GM23338 (cell line): ENCODE data around the gene OBSCN. TPM values are rescaled to one million over a fixed set of nuclear protein-coding genes. Genes with fewer than 3 reads are reported as not detected.

ENCODE experiments used
- ATAC-seq: fragments of 200-7000 bp; cut with Tn5 transposase; 3 replicates; pipeline ENCODE4 v1.9.1; 2020
- DNase-seq: peaks from one replicate; pipeline ENCODE4 v3.0.0-alpha.2; 2015; ENCODE audit warnings: low spot score
- H2AFZ ChIP-seq: fragments of 200-600 bp; sonication (generic); 2 replicates; pipeline ENCODE4 v1.8.0; 2016; ENCODE audit warnings: antibody characterized with exemption, mild to moderate bottlenecking, moderate library complexity
- H3F3A ChIP-seq: fragments of 200-600 bp; sonication (generic); replicated peaks from 2 replicates; pipeline ENCODE4 v1.8.0; 2017; ENCODE audit warnings: antibody characterized with exemption, mixed run types, low read depth
- H3K27ac ChIP-seq: fragments of 200-600 bp; sonication (generic); 2 replicates; pipeline ENCODE4 v1.6.1; 2016; ENCODE audit warnings: low read depth
- H3K27me3 ChIP-seq: fragments of 200-600 bp; sonication (generic); 2 replicates; pipeline ENCODE4 v1.8.0; 2016; ENCODE audit warnings: mild to moderate bottlenecking, mixed run types, moderate library complexity; ENCODE audit not compliant: insufficient read depth
- H3K36me3 ChIP-seq: fragments of 200-600 bp; sonication (generic); 2 replicates; pipeline ENCODE4 v1.8.0; 2016; ENCODE audit warnings: mild to moderate bottlenecking; ENCODE audit not compliant: insufficient read depth
- H3K4me1 ChIP-seq: fragments of 200-600 bp; sonication (generic); 2 replicates; pipeline ENCODE4 v1.8.0; 2016; ENCODE audit warnings: mild to moderate bottlenecking, moderate library complexity; ENCODE audit not compliant: insufficient read depth
- H3K4me2 ChIP-seq: fragments of 200-600 bp; sonication (generic); 2 replicates; pipeline ENCODE4 v1.7.1; 2017; ENCODE audit warnings: mixed run types
- H3K4me3 ChIP-seq: fragments of 200-600 bp; sonication (generic); 2 replicates; pipeline ENCODE4 v1.6.1; 2016; ENCODE audit warnings: mixed run types
- H3K79me2 ChIP-seq: fragments of 200-600 bp; sonication (generic); replicated peaks from 2 replicates; pipeline ENCODE4 v1.8.0; 2017; ENCODE audit warnings: mild to moderate bottlenecking; ENCODE audit not compliant: insufficient read depth
- H3K9me2 ChIP-seq: fragments of 200-600 bp; sonication (generic); 2 replicates; pipeline ENCODE4 v1.8.0; 2017; ENCODE audit not compliant: insufficient read depth
- H4K20me1 ChIP-seq: fragments of 200-600 bp; sonication (generic); replicated peaks from 2 replicates; pipeline ENCODE4 v1.8.0; 2017; ENCODE audit warnings: mild to moderate bottlenecking; ENCODE audit not compliant: insufficient read depth
- H3K27ac Mint-ChIP-seq: 2 replicates; pipeline ENCODE4 v1.8.0; 2020; ENCODE audit warnings: inconsistent platforms, mild to moderate bottlenecking, moderate library complexity, mixed read lengths
- H3K27me3 Mint-ChIP-seq: 3 replicates; pipeline ENCODE4 v1.8.0; 2022; ENCODE audit warnings: low read depth, mild to moderate bottlenecking, moderate library complexity, mixed read lengths, inconsistent platforms; ENCODE audit not compliant: insufficient read depth, poor library complexity
- H3K36me3 Mint-ChIP-seq: 3 replicates; pipeline ENCODE4 v1.8.0; 2021; ENCODE audit warnings: low read depth, mild to moderate bottlenecking, inconsistent platforms, moderate library complexity, mixed read lengths
- H3K4me1 Mint-ChIP-seq: 3 replicates; pipeline ENCODE4 v1.8.0; 2020; ENCODE audit warnings: mild to moderate bottlenecking, inconsistent platforms, mixed read lengths
- H3K4me3 Mint-ChIP-seq: 3 replicates; pipeline ENCODE4 v1.8.0; 2021; ENCODE audit warnings: moderate library complexity, mild to moderate bottlenecking, inconsistent platforms, mixed read lengths
- H3K9me3 Mint-ChIP-seq: 3 replicates; pipeline ENCODE4 v1.8.0; 2020; ENCODE audit warnings: moderate library complexity, mild to moderate bottlenecking, inconsistent platforms, mixed read lengths
- CREB1 ChIP-seq: fragments of 250-450 bp; sonication (Bioruptor Pico); IDR thresholded peaks from 2 replicates; pipeline ENCODE4 v1.5.0; 2020; ENCODE audit warnings: low read depth, mild to moderate bottlenecking, moderate library complexity
- EZH2 ChIP-seq: fragments of 200-600 bp; sonication (generic); IDR thresholded peaks from one replicate; pipeline ENCODE4 v1.8.0; 2017; ENCODE audit warnings: antibody characterized with exemption, mild to moderate bottlenecking, low read depth; ENCODE audit not compliant: unreplicated experiment
- EZH2phosphoT487 ChIP-seq: fragments of 200-600 bp; sonication (generic); IDR thresholded peaks from one replicate; pipeline ENCODE4 v1.8.1; 2018; ENCODE audit warnings: antibody characterized with exemption; ENCODE audit not compliant: unreplicated experiment
- JUNB ChIP-seq: IDR thresholded peaks from one replicate; pipeline ENCODE4 v1.6.1; 2016; ENCODE audit warnings: antibody characterized with exemption; ENCODE audit not compliant: unreplicated experiment
- NANOG ChIP-seq: IDR thresholded peaks from 2 replicates; pipeline ENCODE4 v1.6.1; 2016; ENCODE audit warnings: antibody characterized with exemption, borderline replicate concordance
- POLR2AphosphoS5 ChIP-seq: IDR thresholded peaks from 2 replicates; pipeline ENCODE4 v1.6.1; 2016; ENCODE audit warnings: antibody characterized with exemption, low read depth
- REST ChIP-seq: IDR thresholded peaks from one replicate; pipeline ENCODE4 v1.6.1; 2018; ENCODE audit warnings: antibody characterized with exemption; ENCODE audit not compliant: unreplicated experiment
- STAT1 ChIP-seq: IDR thresholded peaks from one replicate; pipeline ENCODE4 v1.6.1; 2016; ENCODE audit warnings: antibody characterized with exemption; ENCODE audit not compliant: unreplicated experiment
- ZNF331 ChIP-seq: fragments of 250-450 bp; sonication (Bioruptor Pico); IDR thresholded peaks from 2 replicates; pipeline ENCODE4 v1.5.0; 2020; ENCODE audit warnings: low read depth, mild to moderate bottlenecking, moderate library complexity
- polyA plus RNA-seq: library from polyadenylated mRNA; unstranded; fragments of >200 nt; fragmentation: Nextera tagmentation; extraction: Ambion mirVana; gene quantifications from 2 replicates; pipeline ENCODE4 v1.2.1, GENCODE V29; 2016
- total RNA-seq: library from RNA; depleted of rRNA; stranded (reverse); fragments of >200 nt; shearing (Covaris generic); gene quantifications from 2 replicates; pipeline ENCODE4 v1.2.3, GENCODE V29; 2014
- TF ChIP-seq, protein P1 (sequence below): fragments of 250-450 bp; sonication (Bioruptor Pico); IDR thresholded peaks from 2 replicates; pipeline ENCODE4 v1.5.0; 2020; ENCODE audit warnings: mild to moderate bottlenecking, moderate library complexity
- TF ChIP-seq, protein P2 (sequence below), 2 experiments: fragments of 200-600 bp in 1 of 2; sonication (generic) in 1 of 2; conservative IDR thresholded peaks; 2 replicates each; pipeline versions ENCODE4 v1.5.1 to v1.6.1; 2016 to 2017; ENCODE audit warnings: antibody characterized with exemption in 2 of 2, low read depth in 2 of 2, mild to moderate bottlenecking in 2 of 2, moderate library complexity in 1 of 2

OBSCN gene
- total and polyA plus RNA-seq, 2 experiments from 2014 or later: 8.4 to 38.5 TPM

- H3F3A ChIP-seq: 0 out of 2 replicates have a peak, but pooled peaks cover 4% of the 10 kb centered on the region
- TF ChIP-seq, protein P1, sequence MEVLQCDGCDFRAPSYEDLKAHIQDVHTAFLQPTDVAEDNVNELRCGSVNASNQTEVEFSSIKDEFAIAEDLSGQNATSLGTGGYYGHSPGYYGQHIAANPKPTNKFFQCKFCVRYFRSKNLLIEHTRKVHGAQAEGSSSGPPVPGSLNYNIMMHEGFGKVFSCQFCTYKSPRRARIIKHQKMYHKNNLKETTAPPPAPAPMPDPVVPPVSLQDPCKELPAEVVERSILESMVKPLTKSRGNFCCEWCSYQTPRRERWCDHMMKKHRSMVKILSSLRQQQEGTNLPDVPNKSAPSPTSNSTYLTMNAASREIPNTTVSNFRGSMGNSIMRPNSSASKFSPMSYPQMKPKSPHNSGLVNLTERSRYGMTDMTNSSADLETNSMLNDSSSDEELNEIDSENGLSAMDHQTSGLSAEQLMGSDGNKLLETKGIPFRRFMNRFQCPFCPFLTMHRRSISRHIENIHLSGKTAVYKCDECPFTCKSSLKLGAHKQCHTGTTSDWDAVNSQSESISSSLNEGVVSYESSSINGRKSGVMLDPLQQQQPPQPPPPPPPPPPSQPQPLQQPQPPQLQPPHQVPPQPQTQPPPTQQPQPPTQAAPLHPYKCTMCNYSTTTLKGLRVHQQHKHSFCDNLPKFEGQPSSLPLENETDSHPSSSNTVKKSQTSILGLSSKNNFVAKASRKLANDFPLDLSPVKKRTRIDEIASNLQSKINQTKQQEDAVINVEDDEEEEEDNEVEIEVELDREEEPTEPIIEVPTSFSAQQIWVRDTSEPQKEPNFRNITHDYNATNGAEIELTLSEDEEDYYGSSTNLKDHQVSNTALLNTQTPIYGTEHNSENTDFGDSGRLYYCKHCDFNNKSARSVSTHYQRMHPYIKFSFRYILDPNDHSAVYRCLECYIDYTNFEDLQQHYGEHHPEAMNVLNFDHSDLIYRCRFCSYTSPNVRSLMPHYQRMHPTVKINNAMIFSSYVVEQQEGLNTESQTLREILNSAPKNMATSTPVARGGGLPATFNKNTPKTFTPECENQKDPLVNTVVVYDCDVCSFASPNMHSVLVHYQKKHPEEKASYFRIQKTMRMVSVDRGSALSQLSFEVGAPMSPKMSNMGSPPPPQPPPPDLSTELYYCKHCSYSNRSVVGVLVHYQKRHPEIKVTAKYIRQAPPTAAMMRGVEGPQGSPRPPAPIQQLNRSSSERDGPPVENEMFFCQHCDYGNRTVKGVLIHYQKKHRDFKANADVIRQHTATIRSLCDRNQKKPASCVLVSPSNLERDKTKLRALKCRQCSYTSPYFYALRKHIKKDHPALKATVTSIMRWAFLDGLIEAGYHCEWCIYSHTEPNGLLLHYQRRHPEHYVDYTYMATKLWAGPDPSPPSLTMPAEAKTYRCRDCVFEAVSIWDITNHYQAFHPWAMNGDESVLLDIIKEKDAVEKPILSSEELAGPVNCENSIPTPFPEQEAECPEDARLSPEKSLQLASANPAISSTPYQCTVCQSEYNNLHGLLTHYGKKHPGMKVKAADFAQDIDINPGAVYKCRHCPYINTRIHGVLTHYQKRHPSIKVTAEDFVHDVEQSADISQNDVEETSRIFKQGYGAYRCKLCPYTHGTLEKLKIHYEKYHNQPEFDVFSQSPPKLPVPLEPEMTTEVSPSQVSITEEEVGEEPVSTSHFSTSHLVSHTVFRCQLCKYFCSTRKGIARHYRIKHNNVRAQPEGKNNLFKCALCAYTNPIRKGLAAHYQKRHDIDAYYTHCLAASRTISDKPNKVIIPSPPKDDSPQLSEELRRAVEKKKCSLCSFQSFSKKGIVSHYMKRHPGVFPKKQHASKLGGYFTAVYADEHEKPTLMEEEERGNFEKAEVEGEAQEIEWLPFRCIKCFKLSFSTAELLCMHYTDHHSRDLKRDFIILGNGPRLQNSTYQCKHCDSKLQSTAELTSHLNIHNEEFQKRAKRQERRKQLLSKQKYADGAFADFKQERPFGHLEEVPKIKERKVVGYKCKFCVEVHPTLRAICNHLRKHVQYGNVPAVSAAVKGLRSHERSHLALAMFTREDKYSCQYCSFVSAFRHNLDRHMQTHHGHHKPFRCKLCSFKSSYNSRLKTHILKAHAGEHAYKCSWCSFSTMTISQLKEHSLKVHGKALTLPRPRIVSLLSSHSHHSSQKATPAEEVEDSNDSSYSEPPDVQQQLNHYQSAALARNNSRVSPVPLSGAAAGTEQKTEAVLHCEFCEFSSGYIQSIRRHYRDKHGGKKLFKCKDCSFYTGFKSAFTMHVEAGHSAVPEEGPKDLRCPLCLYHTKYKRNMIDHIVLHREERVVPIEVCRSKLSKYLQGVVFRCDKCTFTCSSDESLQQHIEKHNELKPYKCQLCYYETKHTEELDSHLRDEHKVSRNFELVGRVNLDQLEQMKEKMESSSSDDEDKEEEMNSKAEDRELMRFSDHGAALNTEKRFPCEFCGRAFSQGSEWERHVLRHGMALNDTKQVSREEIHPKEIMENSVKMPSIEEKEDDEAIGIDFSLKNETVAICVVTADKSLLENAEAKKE: no peak
- TF ChIP-seq CREB1 (CRISPR knock-in tag) (no peak), REST (no peak), EZH2phosphoT487 (no peak), ZNF331 (CRISPR knock-in tag) (no peak), NANOG (no peak), STAT1 (no peak), POLR2AphosphoS5 (no peak), EZH2 (no peak), JUNB (no peak)
- TF ChIP-seq, protein P2, sequence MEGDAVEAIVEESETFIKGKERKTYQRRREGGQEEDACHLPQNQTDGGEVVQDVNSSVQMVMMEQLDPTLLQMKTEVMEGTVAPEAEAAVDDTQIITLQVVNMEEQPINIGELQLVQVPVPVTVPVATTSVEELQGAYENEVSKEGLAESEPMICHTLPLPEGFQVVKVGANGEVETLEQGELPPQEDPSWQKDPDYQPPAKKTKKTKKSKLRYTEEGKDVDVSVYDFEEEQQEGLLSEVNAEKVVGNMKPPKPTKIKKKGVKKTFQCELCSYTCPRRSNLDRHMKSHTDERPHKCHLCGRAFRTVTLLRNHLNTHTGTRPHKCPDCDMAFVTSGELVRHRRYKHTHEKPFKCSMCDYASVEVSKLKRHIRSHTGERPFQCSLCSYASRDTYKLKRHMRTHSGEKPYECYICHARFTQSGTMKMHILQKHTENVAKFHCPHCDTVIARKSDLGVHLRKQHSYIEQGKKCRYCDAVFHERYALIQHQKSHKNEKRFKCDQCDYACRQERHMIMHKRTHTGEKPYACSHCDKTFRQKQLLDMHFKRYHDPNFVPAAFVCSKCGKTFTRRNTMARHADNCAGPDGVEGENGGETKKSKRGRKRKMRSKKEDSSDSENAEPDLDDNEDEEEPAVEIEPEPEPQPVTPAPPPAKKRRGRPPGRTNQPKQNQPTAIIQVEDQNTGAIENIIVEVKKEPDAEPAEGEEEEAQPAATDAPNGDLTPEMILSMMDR (conservative IDR thresholded peaks at IDR 0.05; ENCODE audit: low read depth in 2 of 2): no peak
- DNase-seq: no peak
- H3K36me3 Mint-ChIP-seq: no peaks in the 10 kb centered on the region; the same call in 1 of the 3 replicates
- H3K36me3 ChIP-seq: no peaks in the 10 kb centered on the region
- no peak overlapping the region for H3K4me3 ChIP-seq
- H3K27ac ChIP-seq: no peak overlapping the region
- peaks cover 23% of the 10 kb centered on the region for H3K27me3 Mint-ChIP-seq
- no peak for ATAC-seq
- H3K79me2 ChIP-seq: peaks cover 14% of the 10 kb centered on the region
- H3K4me2 ChIP-seq: no peak overlapping the region
- no peak overlapping the region for H3K27ac Mint-ChIP-seq
- H3K4me3 Mint-ChIP-seq: no peak overlapping the region
- H2AFZ ChIP-seq: no peak overlapping the region
- H3K9me3 Mint-ChIP-seq: no peaks in the 10 kb centered on the region
- H3K9me2 ChIP-seq: no peaks in the 10 kb centered on the region
- peaks cover 5% of the 10 kb centered on the region for H4K20me1 ChIP-seq
- H3K4me1 Mint-ChIP-seq: peaks cover 12% of the 10 kb centered on the region
- H3K27me3 ChIP-seq: peaks cover 29% of the 10 kb centered on the region
- peaks cover 10% of the 10 kb centered on the region for H3K4me1 ChIP-seq
These were observed 202.2 kb downstream of the OBSCN start for GRCh38 chr1:228410015-228410414.
